CD4-positive, alpha-beta T cell treated with Interleukin-6 at 100 ng/mL for 8 hours (primary cell): Measurements from ENCODE around the gene OR5K1.
A peak's percentile ranks its signal among the peaks of the same experiment; 100 is the strongest.

Experiments used
- DNase-seq: peaks from one replicate; pipeline ENCODE4 v3.0.0-alpha.2; 2020; ENCODE audit warnings: mixed read lengths, low spot score

OR5K1 gene

GRCh38 chr3:98514948-98515347, 51.9 kb downstream of the OR5K1 start:
- no peak for DNase-seq

- DNase-seq, result no peak
These were observed 55.8 kb downstream of the OR5K1 start for GRCh38 chr3:98518816-98519215.

- no peak for DNase-seq
These were observed 56.4 kb downstream of the OR5K1 start for GRCh38 chr3:98519351-98519750.

- DNase-seq, result peak; percentile 54
These were observed 59.0 kb downstream of the OR5K1 start for GRCh38 chr3:98521897-98522543.
